Bronchial epithelial cell (primary cell): ENCODE data around the gene HDGF. TPM values are rescaled to one million over a fixed set of nuclear protein-coding genes. Genes with fewer than 3 reads are reported as not detected.

ENCODE experiments used
- DNase-seq: peaks from one replicate; pipeline ENCODE4 v3.0.0-alpha.2; 2010; ENCODE audit warnings: low read depth
- FAIRE-seq: peaks from 2 replicates; lab custom pipeline; 2011; peaks lifted over from hg19 to GRCh38; lab: Jason Lieb, UNC
- H3K27me3 ChIP-seq: 2 replicates; pipeline ENCODE4 v1.5.1; 2011; ENCODE audit warnings: low read length; ENCODE audit not compliant: control insufficient read depth, insufficient read depth
- H3K36me3 ChIP-seq: 2 replicates; pipeline ENCODE4 v1.5.1; 2011; ENCODE audit warnings: low read length; ENCODE audit not compliant: control insufficient read depth, insufficient read depth
- H3K4me3 ChIP-seq: 2 replicates; pipeline ENCODE4 v1.5.1; 2011; ENCODE audit warnings: mild to moderate bottlenecking, low read depth, low read length, control low read depth
- CTCF ChIP-seq: IDR thresholded peaks from 2 replicates; pipeline ENCODE4 v1.5.1; 2011; ENCODE audit warnings: mild to moderate bottlenecking, moderate library complexity, low read length, control low read depth, inconsistent platforms; ENCODE audit not compliant: insufficient read depth, severe bottlenecking
- total RNA-seq: library from RNA; depleted of rRNA; stranded (reverse); fragments of >200 nt; gene quantifications from 2 replicates; pipeline ENCODE4 v1.2.1, GENCODE V29; 2014

HDGF gene
- total RNA-seq, 1 donor from 2014 or later, result 163 TPM

GRCh38 chr1:156772728-156773497 lies 21.4 kb upstream of the HDGF start:
- H3K36me3 ChIP-seq, result peaks cover 6% of the 10 kb centered on the region
- no peak for FAIRE-seq
- H3K27me3 ChIP-seq, result no peaks in the 10 kb centered on the region
- no peak for DNase-seq
- no peak overlapping the region for H3K4me3 ChIP-seq
- no peak for TF ChIP-seq CTCF

GRCh38 chr1:156772222-156772621 lies 20.7 kb upstream of the HDGF start:
- no peak for FAIRE-seq
- no peak for DNase-seq
- peaks cover 6% of the 10 kb centered on the region for H3K36me3 ChIP-seq
- no peaks in the 10 kb centered on the region for H3K27me3 ChIP-seq
- no peak overlapping the region for H3K4me3 ChIP-seq
- no peak for TF ChIP-seq CTCF

GRCh38 chr1:156768610-156769295 lies 17.3 kb upstream of the HDGF start:
- no peak for TF ChIP-seq CTCF
- FAIRE-seq (no peak), DNase-seq (no peak)
- Histone ChIP-seq H3K27me3 (no peaks in the 10 kb centered on the region), H3K4me3 (peak overlapping the region; percentile 95), H3K36me3 (peaks cover 6% of the 10 kb centered on the region)

- Histone ChIP-seq H3K4me3 (peak overlapping the region; percentile 95), H3K27me3 (no peaks in the 10 kb centered on the region), H3K36me3 (peaks cover 4% of the 10 kb centered on the region)
- DNase-seq (no peak), FAIRE-seq (no peak)
- no peak for TF ChIP-seq CTCF
Observed at GRCh38 chr1:156767879-156768604, 16.6 kb upstream of the HDGF start.

GRCh38 chr1:156767101-156767878 lies 15.8 kb upstream of the HDGF start, which contains the start of gene PRCC:
Gene PRCC (plus strand): TSS chr1:156767535. CDS start chr1:156767772, 237 bp downstream.
- TF ChIP-seq CTCF, result peak; percentile 4
- FAIRE-seq (peak; percentile 91), DNase-seq (peak; percentile 100)
- Histone ChIP-seq H3K4me3 (peak within 1 kb of the TSS; percentile 95), H3K27me3 (no peaks in the 10 kb centered on the region), H3K36me3 (peaks cover 4% of the 10 kb centered on the region)
